ENCODE results near the gene IVD. TPM values are rescaled to one million over a fixed set of nuclear protein-coding genes. Genes with fewer than 3 reads are reported as not detected.

IVD gene
- total and polyA plus RNA-seq, 2 donors (not counting 1 experiment from before 2014, with no cell fraction given) = 41.7 to 106 TPM

GRCh38 chr15:40469776-40470390, 64.3 kb downstream of the IVD start:
- Histone ChIP-seq H3K4me3 (ENCODE audit: control extremely low read depth in 1 of 5, extremely low read depth in 1 of 5, insufficient read depth in 1 of 5, low read depth in 2 of 5, low read length in 4 of 5) (no peak overlapping the region), H3K9me3 (ENCODE audit: control extremely low read depth in 1 of 3, control insufficient read depth in 2 of 3, insufficient read depth in 1 of 3, low read length in 2 of 3) (no peaks in the 10 kb centered on the region), H3K79me2 (ENCODE audit: control insufficient read depth, insufficient read depth, low read length) (peaks cover 3% of the 10 kb centered on the region), H3K4me2 (replicated peaks; ENCODE audit: low read depth, low read length, poor library complexity, severe bottlenecking) (peak overlapping the region; percentile 99), H3K9ac (ENCODE audit: low read length) (peak overlapping the region; percentile 64), H4K20me1 (ENCODE audit: control insufficient read depth, insufficient read depth, low read length, poor library complexity, severe bottlenecking) (no peaks in the 10 kb centered on the region), H3K36me3 (replicated peaks in 1 of 2; ENCODE audit: control extremely low read depth in 1 of 2, control insufficient read depth in 1 of 2, extremely low read depth in 1 of 2, insufficient read depth in 2 of 2, low read length in 1 of 2) (peaks cover 0 to 23% of the 10 kb centered on the region in 2 experiments), H2AFZ (ENCODE audit: insufficient read depth, low read depth, low read length, poor library complexity, severe bottlenecking) (peak overlapping the region; percentile 90), H3K27ac (ENCODE audit: low read length in 2 of 2) (peak overlapping the region; percentile 72 to 73), H3K27me3 (replicated peaks in 1 of 4; ENCODE audit: control extremely low read depth in 1 of 4, control insufficient read depth in 3 of 4, insufficient read depth in 4 of 4, low read length in 3 of 4) (no peaks in the 10 kb centered on the region), H3K4me1 (ENCODE audit: control insufficient read depth in 2 of 2, insufficient read depth in 2 of 2, low read length in 2 of 2) (peaks cover 6 to 18% of the 10 kb centered on the region in 2 donors)
- POLR2A ChIA-PET = interaction anchor here (0.6 kb wide), 1 partner anchor 232 kb away, joined by 3 read pairs; no protein-coding TSS in a partner anchor
- intact Hi-C loops (cut with micrococcal nuclease) = loop anchor here (2.0 kb wide), 2 partner anchors 41 to 65 kb away; partner anchors contain the start of gene IVD
- no peaks in the 10 kb centered on the region for H3K27me3 Mint-ChIP-seq
- H3K4me1 Mint-ChIP-seq = peaks cover 15% of the 10 kb centered on the region
- CTCF ChIA-PET = interaction anchor here (1.5 kb wide), 1 partner anchor 17 kb away, joined by 5 read pairs; no protein-coding TSS in a partner anchor
- H3K4me3 Mint-ChIP-seq = peak overlapping the region; percentile 73
- TF ChIP-seq CTCF (IDR thresholded peaks at IDR 0.05) = no peak
- TF ChIP-seq EZH2 (IDR thresholded peaks at IDR 0.05; ENCODE audit: borderline replicate concordance, insufficient read depth, low read depth, low read length, poor library complexity, severe bottlenecking) = no peak
- ATAC-seq (ENCODE audit: low read depth) (no peak), DNase-seq (no peak)
- 92% methylated on average over 7 of the region's 7 CpGs for WGBS (ENCODE audit: insufficient coverage)
- H3K27ac Mint-ChIP-seq = peak overlapping the region; percentile 81
- no peaks in the 10 kb centered on the region for H3K9me3 Mint-ChIP-seq (ENCODE audit: insufficient read depth)
